Urinary bladder (tissue), 4 donors: ENCODE measurements around the gene MMRN2. TPM values are rescaled to one million over a fixed set of nuclear protein-coding genes. Genes with fewer than 3 reads are reported as not detected.
A peak's percentile ranks its signal among the peaks of the same experiment; 100 is the strongest.

ENCODE experiments used
- DNase-seq: peaks from one replicate; pipeline ENCODE4 v3.0.0-alpha.2; 2015; ENCODE audit errors: extremely low spot score
- H3K27ac ChIP-seq: one replicate; pipeline ENCODE4 v1.5.1; 2013; ENCODE audit warnings: low read depth, mild to moderate bottlenecking, moderate library complexity
- H3K36me3 ChIP-seq: one replicate; pipeline ENCODE4 v1.6.1; 2013; ENCODE audit warnings: mild to moderate bottlenecking, moderate library complexity; ENCODE audit not compliant: insufficient read depth
- H3K4me1 ChIP-seq: one replicate; pipeline ENCODE4 v1.6.1; 2013; ENCODE audit warnings: mild to moderate bottlenecking, moderate library complexity; ENCODE audit not compliant: insufficient read depth
- H3K4me3 ChIP-seq: one replicate; pipeline ENCODE4 v1.5.1; 2013; ENCODE audit warnings: low read depth, low read length
- WGBS: extraction: QIAGEN DNeasy Blood & Tissue Kit; methylation state at CpG from one replicate; pipeline ENCODE4 v1.1.7; 2013; 5-methylcytosine and 5-hydroxymethylcytosine counted together
- polyA plus RNA-seq: library from polyadenylated mRNA; stranded (reverse); fragments of 200-250 nt; gene quantifications from one replicate; pipeline ENCODE4 v1.2.3, GENCODE V29; 2013
- total RNA-seq: library from RNA; depleted of rRNA; stranded (reverse); fragments of >200 nt; gene quantifications from one replicate; pipeline ENCODE4 v1.2.3, GENCODE V29; 2014
- donor health status: healthy with polysubstance abuse.
- donor health status: healthy.

The MMRN2 gene
- total and polyA plus RNA-seq, 2 donors = 40.8 to 49.0 TPM

GRCh38 chr10:86964847-86965190 lies 7.4 kb upstream of the MMRN2 start:
- 70% methylated on average over 2 of the region's 2 CpGs for WGBS
- Histone ChIP-seq H3K4me3 (no peak overlapping the region), H3K36me3 (no peaks in the 10 kb centered on the region), H3K27ac (no peak overlapping the region), H3K4me1 (no peaks in the 10 kb centered on the region)
- no peak for DNase-seq

- Histone ChIP-seq H3K36me3 (no peaks in the 10 kb centered on the region), H3K27ac (peak overlapping the region; percentile 63), H3K4me3 (no peak overlapping the region), H3K4me1 (no peaks in the 10 kb centered on the region)
- no peak for DNase-seq
- WGBS = 82% methylated on average over 13 of the region's 13 CpGs
These were observed 6.8 kb upstream of the MMRN2 start for GRCh38 chr10:86964061-86964846.

- 93% methylated on average over 12 of the region's 12 CpGs for WGBS
- no peak overlapping the region for H3K27ac ChIP-seq
These were observed 6.0 kb upstream of the MMRN2 start for GRCh38 chr10:86963341-86963919.

GRCh38 chr10:86962981-86963310 lies 5.5 kb upstream of the MMRN2 start:
- no peaks in the 10 kb centered on the region for H3K36me3 ChIP-seq
- 98% methylated on average over 7 of the region's 7 CpGs for WGBS
- DNase-seq = no peak
- H3K4me1 ChIP-seq = no peaks in the 10 kb centered on the region
- no peak overlapping the region for H3K27ac ChIP-seq
- H3K4me3 ChIP-seq = no peak overlapping the region

More at GRCh38 chr10:86963341-86963919, 6.0 kb upstream of the MMRN2 start:
- H3K4me3 ChIP-seq = no peak overlapping the region
- H3K36me3 ChIP-seq = no peaks in the 10 kb centered on the region
- DNase-seq = no peak
- H3K4me1 ChIP-seq = no peaks in the 10 kb centered on the region

- WGBS = 92% methylated on average over 7 of the region's 7 CpGs
- no peak overlapping the region for H3K4me3 ChIP-seq
- peak overlapping the region; percentile 29 for H3K27ac ChIP-seq
- DNase-seq = no peak
- no peaks in the 10 kb centered on the region for H3K36me3 ChIP-seq
- H3K4me1 ChIP-seq = no peaks in the 10 kb centered on the region
These were observed 4.9 kb upstream of the MMRN2 start for GRCh38 chr10:86962136-86962980.

GRCh38 chr10:86961481-86962091 lies 4.2 kb upstream of the MMRN2 start:
- 93% methylated on average over 12 of the region's 12 CpGs for WGBS
- Histone ChIP-seq H3K4me3 (no peak overlapping the region), H3K36me3 (no peaks in the 10 kb centered on the region), H3K27ac (no peak overlapping the region), H3K4me1 (no peaks in the 10 kb centered on the region)
- no peak for DNase-seq

GRCh38 chr10:86960863-86961434 lies 3.5 kb upstream of the MMRN2 start:
- no peak overlapping the region for H3K4me3 ChIP-seq
- H3K27ac ChIP-seq = no peak overlapping the region
- WGBS = 85% methylated on average over 9 of the region's 9 CpGs
- no peaks in the 10 kb centered on the region for H3K36me3 ChIP-seq
- no peaks in the 10 kb centered on the region for H3K4me1 ChIP-seq
- no peak for DNase-seq

GRCh38 chr10:86960003-86960862 lies 2.8 kb upstream of the MMRN2 start:
- H3K36me3 ChIP-seq = no peaks in the 10 kb centered on the region
- no peak for DNase-seq
- no peak overlapping the region for H3K4me3 ChIP-seq
- H3K4me1 ChIP-seq = no peaks in the 10 kb centered on the region
- peak overlapping the region; percentile 80 for H3K27ac ChIP-seq
- 74% methylated on average over 37 of the region's 37 CpGs for WGBS

- Histone ChIP-seq H3K27ac (peak overlapping the region; percentile 80), H3K4me1 (no peaks in the 10 kb centered on the region), H3K36me3 (no peaks in the 10 kb centered on the region), H3K4me3 (peak overlapping the region; percentile 4)
- DNase-seq = no peak
- 81% methylated on average over 2 of the region's 2 CpGs for WGBS
These were observed 2.3 kb upstream of the MMRN2 start for GRCh38 chr10:86959737-86960002.

- Histone ChIP-seq H3K4me1 (no peaks in the 10 kb centered on the region), H3K4me3 (peak overlapping the region; percentile 6), H3K36me3 (no peaks in the 10 kb centered on the region), H3K27ac (peak overlapping the region; percentile 89)
- WGBS = 54% methylated on average over 16 of the region's 16 CpGs
- DNase-seq = no peak
These were observed 1.7 kb upstream of the MMRN2 start for GRCh38 chr10:86958901-86959736.

- H3K4me1 ChIP-seq = no peaks in the 10 kb centered on the region
- 30% methylated on average over 22 of the region's 22 CpGs for WGBS
- H3K4me3 ChIP-seq = peak within 1 kb of the TSS; percentile 24
- DNase-seq = no peak
- no peaks in the 10 kb centered on the region for H3K36me3 ChIP-seq
- peak within 1 kb of the TSS; percentile 89 for H3K27ac ChIP-seq
These were observed 893 bp upstream of the MMRN2 start, which contains the start of gene SNCG for GRCh38 chr10:86958116-86958900. Gene SNCG, plus strand, starts transcription at chr10:86958599. Its CDS starts 99 bp downstream, at chr10:86958698.
